HEK293T (cell line): ENCODE measurements around the gene UBE2S.

Source experiments
- ARNT ChIP-seq: fragments of 450-650 bp; IDR thresholded peaks from 2 replicates; pipeline ENCODE4 v1.6.1; 2017; ENCODE audit warnings: mild to moderate bottlenecking
- BHLHE40 ChIP-seq: fragments of 450-650 bp; IDR thresholded peaks from 2 replicates; pipeline ENCODE4 v1.6.1; 2016; ENCODE audit warnings: mild to moderate bottlenecking, moderate library complexity, borderline replicate concordance
- CTBP1 ChIP-seq: fragments of 450-650 bp; IDR thresholded peaks from 2 replicates; pipeline ENCODE4 v1.6.1; 2016; ENCODE audit warnings: borderline replicate concordance
- ELF4 ChIP-seq: fragments of 450-650 bp; IDR thresholded peaks from 2 replicates; pipeline ENCODE4 v1.6.1; 2017; ENCODE audit warnings: antibody characterized with exemption
- FOXA1 ChIP-seq: fragments of 450-650 bp; IDR thresholded peaks from 2 replicates; pipeline ENCODE4 v1.6.1; 2016; ENCODE audit warnings: mild to moderate bottlenecking
- FOXK2 ChIP-seq: fragments of 450-650 bp; IDR thresholded peaks from 2 replicates; pipeline ENCODE4 v1.6.1; 2016; ENCODE audit warnings: mild to moderate bottlenecking
- FOXM1 ChIP-seq: fragments of 450-650 bp; IDR thresholded peaks from 2 replicates; pipeline ENCODE4 v1.6.1; 2017; ENCODE audit warnings: mild to moderate bottlenecking, borderline replicate concordance
- L3MBTL2 ChIP-seq: fragments of 450-650 bp; conservative IDR thresholded peaks from 2 replicates; pipeline ENCODE4 v1.6.1; 2016; ENCODE audit warnings: mild to moderate bottlenecking
- NFRKB ChIP-seq: fragments of 450-650 bp; IDR thresholded peaks from 2 replicates; pipeline ENCODE4 v1.6.1; 2016; ENCODE audit warnings: mild to moderate bottlenecking, moderate library complexity
- PKNOX1 ChIP-seq: fragments of 450-650 bp; IDR thresholded peaks from 2 replicates; pipeline ENCODE4 v1.6.1; 2016
- SP1 ChIP-seq: fragments of 450-650 bp; IDR thresholded peaks from 2 replicates; pipeline ENCODE4 v1.6.1; 2017
- SUZ12 ChIP-seq: fragments of 450-650 bp; IDR thresholded peaks from 2 replicates; pipeline ENCODE4 v1.6.1; 2016; ENCODE audit warnings: mild to moderate bottlenecking
- ZNF384 ChIP-seq: fragments of 450-650 bp; IDR thresholded peaks from 2 replicates; pipeline ENCODE4 v1.6.1; 2016

GRCh38 chr19:55352549-55353145, 54.9 kb downstream of the UBE2S start:
- no peak for TF ChIP-seq NFRKB
- TF ChIP-seq FOXM1, result no peak
- TF ChIP-seq BHLHE40, result no peak
- TF ChIP-seq PKNOX1, result no peak
- TF ChIP-seq FOXK2, result no peak
- no peak for TF ChIP-seq ELF4
- no peak for TF ChIP-seq ZNF384
- TF ChIP-seq CTBP1, result no peak
- TF ChIP-seq ARNT, result no peak
- no peak for TF ChIP-seq SP1
- TF ChIP-seq L3MBTL2, result no peak
- no peak for TF ChIP-seq SUZ12
- no peak for TF ChIP-seq FOXA1
